IPS DF 19.7 (cell line): ENCODE measurements around the gene CTNND1.
"Not testable (repeated sequence)": the region's sequence is repeated elsewhere in the genome, so short reads cannot be mapped to it uniquely, and the experiment has no call there.

Experiments used
- DNase-seq: peaks from one replicate; pipeline ENCODE4 v3.0.0-alpha.2; 2013; ENCODE audit warnings: low read depth, low spot score

CTNND1 gene

GRCh38 chr11:57761301-57762234, at the start of gene CTNND1:
Gene CTNND1 (plus strand): TSS chr11:57761802. CDS start chr11:57791479, 29,677 bp downstream.
- DNase-seq = peak; percentile 91

GRCh38 chr11:57712256-57713150, 49.1 kb upstream of the CTNND1 start, which contains the start of gene TMX2:
Gene TMX2 (plus strand): TSS chr11:57712593. CDS start chr11:57712619, 26 bp downstream.
- DNase-seq = peak; percentile 98

GRCh38 chr11:57713835-57714234, 47.8 kb upstream of the CTNND1 start:
- DNase-seq = no peak

DNA sequence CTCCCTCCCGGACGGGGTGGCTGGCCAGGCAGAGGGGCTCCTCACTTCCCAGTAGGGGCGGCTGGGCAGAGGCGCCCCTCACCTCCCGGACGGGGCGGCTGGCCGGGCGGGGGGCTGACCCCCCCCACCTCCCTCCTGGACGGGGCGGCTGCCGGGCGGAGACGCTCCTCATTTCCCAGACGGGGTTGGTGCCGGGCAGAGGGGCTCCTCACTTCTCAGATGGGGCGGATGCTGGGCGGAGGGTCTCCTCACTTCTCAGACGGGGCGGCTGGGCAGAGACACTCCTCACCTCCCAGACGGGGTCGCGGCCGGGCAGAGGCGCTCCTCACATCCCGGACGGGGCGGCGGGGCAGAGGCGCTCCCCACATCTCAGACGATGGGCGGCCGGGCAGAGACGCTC, 44.9 kb upstream of the CTNND1 start:
- DNase-seq = not testable (repeated sequence)

DNA sequence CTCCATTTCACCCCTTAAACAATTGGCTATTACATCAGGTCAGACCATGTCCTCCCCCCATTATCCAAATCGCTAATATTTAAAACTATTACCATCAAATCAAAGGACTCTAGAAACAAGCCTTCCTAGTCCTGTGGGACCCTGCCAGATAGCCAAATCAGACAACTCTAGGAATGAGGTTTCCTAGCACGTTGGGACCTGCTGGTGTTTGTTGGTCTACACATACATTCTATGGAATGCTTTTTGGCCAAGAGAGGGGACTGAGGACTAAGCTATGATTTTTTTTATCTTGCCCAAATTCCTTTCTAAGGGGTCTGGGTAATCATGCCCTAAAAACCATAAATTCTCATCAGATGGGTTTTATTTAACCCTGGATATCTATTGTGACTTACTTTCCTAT, 34.4 kb upstream of the CTNND1 start:
- DNase-seq = no peak

- no peak for DNase-seq
Measured at GRCh38 chr11:57728829-57729228, 32.8 kb upstream of the CTNND1 start.

DNA sequence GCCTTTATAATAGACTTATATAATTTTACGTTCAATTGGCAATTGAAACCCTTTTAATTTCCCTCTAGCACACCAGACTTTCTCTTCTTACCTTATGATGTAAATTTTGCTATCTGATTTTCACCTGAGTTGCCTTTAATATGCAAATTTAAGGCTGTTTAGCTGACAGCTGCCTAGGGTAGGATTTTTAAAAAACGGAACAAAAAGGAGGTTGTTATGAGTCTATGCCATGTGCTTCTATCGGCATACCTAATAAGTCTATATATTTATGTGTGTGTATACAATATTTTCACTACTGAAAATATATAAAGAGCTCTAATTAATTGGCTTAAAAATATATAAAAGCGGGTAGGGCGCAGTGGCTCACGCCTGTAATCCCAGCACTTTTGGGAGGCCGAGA, 32.1 kb upstream of the CTNND1 start:
- no peak for DNase-seq

- no peak for DNase-seq
Measured at GRCh38 chr11:57732661-57733060, 28.9 kb upstream of the CTNND1 start.

- DNase-seq = no peak
Measured at GRCh38 chr11:57735619-57736298, 25.8 kb upstream of the CTNND1 start.

- peak; percentile 95 for DNase-seq
Measured at GRCh38 chr11:57741132-57742086, 20.2 kb upstream of the CTNND1 start, which contains the start of gene SELENOH. Gene SELENOH (plus strand): TSS chr11:57741491. CDS start chr11:57741596, 105 bp downstream.

DNA sequence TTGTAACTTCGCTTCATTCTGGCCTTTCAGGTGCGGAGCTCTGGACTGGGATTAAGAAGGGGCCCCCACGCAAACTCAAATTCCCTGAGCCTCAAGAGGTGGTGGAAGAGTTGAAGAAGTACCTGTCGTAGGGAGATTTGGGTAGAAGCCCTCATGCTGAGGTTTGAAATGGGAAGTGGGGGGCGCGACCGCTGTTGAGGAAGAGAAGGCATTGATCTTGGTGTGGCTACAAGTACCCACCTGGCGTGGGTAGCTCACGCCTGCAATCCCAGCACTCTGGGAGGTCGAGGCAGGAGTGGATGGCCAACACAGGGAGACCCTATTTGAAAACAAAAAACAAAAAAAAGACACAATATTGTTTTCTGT, 19.5 kb upstream of the CTNND1 start:
- no peak for DNase-seq

DNA sequence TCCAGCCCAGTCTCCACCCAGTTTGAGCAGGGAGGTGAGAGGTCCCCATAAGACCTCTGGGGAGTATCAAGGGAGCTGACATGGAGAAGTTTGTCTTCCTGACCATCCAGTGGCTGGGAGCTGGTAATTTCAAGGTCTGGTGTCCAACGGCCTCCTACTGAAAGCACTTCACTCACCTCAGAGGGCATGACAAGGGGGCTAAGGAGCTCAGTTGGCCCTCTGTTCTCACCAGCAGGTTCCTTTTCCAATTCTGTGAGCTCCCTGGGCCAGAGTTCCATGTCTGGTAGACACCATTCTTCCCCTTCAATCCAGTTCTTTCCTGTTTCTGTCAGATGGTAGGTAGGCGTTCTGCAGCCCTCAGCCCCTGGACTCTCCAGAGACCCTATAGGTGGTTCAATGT, 17.2 kb upstream of the CTNND1 start:
- DNase-seq = no peak

DNA sequence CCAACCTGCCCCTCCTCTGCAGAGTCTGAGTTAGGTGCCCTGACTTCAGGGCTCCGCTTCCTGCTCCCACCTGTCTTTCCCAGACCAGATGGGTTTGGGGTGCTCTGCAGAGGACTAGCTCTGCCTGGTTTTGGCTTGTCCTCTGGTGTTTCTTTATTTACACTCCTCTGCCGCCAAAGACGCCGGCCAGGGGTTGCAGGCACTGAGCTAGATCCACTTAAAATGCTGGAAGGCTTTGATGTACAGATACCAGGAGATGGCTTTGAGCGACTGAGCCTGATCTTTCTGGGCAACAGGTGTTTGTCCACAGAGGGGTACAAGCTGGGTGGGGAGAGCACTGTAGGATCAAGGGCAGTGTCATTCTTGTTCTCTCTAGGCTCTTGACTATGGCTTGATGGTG, 16.4 kb upstream of the CTNND1 start:
- no peak for DNase-seq

- DNase-seq = no peak
Measured at GRCh38 chr11:57746920-57747319, 14.7 kb upstream of the CTNND1 start.

GRCh38 chr11:57751176-57751575, 10.4 kb upstream of the CTNND1 start:
- no peak for DNase-seq

GRCh38 chr11:57751676-57752253, 9.8 kb upstream of the CTNND1 start, which contains the start of gene BTBD18:
Gene BTBD18 (minus strand): TSS chr11:57751819. CDS start chr11:57751188, 631 bp downstream.
- no peak for DNase-seq

DNA sequence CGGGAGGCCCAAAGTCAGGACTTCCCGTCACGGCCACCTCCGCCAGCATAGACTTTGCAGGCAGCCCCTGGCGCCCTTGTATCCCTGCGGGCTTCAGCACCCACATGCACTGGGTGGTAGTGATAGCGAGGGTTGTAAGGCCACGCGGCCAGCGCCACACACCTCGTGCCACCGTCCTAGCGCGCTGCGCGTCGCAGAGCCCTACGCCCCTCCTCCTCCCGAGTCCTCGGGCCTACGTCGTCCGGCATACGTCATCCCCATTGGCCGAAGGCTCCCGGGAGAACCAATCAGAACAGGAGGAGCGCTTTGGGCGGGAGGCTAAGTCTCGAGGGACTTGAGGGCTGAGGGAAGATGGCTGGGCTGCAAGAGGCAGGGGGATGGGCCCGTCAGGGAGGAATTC, 8.6 kb upstream of the CTNND1 start:
- DNase-seq = no peak

DNA sequence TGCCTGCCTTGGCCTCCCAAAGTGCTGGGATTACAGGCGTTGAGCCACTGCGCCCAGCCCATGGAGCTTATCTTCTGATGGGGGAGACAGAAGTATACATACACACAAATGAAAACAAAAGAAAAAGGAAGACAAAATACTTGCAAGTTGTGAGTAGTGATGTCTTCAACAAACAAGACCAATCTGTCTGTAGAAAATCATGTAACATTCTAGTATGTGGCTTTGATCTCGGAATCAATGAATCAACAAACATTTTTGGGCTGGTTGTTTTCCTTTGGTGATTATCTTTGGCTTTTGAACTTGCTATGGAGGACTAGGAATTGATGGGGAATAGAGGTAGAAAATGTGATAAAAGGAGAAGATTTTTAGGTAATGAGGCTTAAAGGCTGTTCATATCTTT, 3.4 kb upstream of the CTNND1 start:
- no peak for DNase-seq

GRCh38 chr11:57762235-57762861, 746 bp downstream of the CTNND1 start:
- no peak for DNase-seq

DNA sequence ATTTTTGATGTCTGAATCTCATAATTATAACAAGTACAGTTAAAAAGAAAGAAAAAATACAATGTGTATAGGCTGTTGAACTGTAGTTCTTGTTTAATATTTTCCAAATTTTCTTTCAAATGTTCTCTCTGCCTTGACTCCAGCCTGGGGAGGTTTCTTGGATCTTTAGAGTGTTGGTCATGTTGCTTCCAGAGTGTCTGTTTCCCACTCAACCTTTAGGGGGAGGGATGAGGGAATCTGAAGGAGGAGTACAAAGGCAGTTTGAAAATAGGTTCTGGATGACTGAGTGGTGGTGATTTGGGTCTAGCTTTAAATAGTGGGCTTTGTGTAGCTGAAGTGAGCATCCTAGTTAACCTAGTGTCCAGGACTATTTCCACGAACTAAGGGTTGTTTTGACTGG, 2.0 kb downstream of the CTNND1 start:
- no peak for DNase-seq
